Upper lobe of left lung (tissue), 4 donors: Measurements from ENCODE around the gene RGS9.
"Not testable (repeated sequence)": the region's sequence is repeated elsewhere in the genome, so short reads cannot be mapped to it uniquely, and the experiment has no call there.

Experiments used
- CTCF ChIP-seq, 6 experiments: fragments of 450-650 bp in 4 of 6; fragments of 200-600 bp in 2 of 6; sonication (generic) in 2 of 6; IDR thresholded peaks; one replicate each; pipeline ENCODE4 v1.5.1; 2016 to 2019; ENCODE audit warnings: antibody characterized with exemption in 6 of 6
- EP300 ChIP-seq, 4 donors: sonication (generic); formaldehyde crosslinking; IDR thresholded peaks; one replicate each; pipeline ENCODE4 v1.5.1; 2017; ENCODE audit warnings: antibody characterized with exemption in 4 of 4, control low read depth in 2 of 4

DNA sequence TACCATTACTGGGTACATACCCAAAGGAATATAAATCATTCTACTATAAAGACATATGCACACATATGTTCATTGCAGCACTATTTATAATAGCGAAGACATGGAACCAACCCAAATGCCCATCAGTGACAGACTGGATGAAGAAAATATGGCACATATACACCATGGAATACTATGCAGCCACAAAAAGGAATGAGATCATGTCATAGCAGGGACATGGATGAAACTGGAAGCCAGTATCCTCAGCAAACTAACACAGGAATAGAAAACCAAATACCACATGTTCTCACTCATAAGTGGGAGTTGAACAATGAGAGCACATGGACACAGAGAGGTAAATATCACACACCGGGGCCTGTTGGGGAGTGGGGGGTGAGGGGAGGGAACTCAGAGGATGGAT lies 40.8 kb upstream of the RGS9 start:
- TF ChIP-seq EP300, CTCF (IDR thresholded peaks at IDR 0.05): not testable (repeated sequence)
